ENCODE results near the gene SH3PXD2A.
"Not testable (repeated sequence)": the region's sequence is repeated elsewhere in the genome, so short reads cannot be mapped to it uniquely, and the experiment has no call there.

The SH3PXD2A gene

DNA sequence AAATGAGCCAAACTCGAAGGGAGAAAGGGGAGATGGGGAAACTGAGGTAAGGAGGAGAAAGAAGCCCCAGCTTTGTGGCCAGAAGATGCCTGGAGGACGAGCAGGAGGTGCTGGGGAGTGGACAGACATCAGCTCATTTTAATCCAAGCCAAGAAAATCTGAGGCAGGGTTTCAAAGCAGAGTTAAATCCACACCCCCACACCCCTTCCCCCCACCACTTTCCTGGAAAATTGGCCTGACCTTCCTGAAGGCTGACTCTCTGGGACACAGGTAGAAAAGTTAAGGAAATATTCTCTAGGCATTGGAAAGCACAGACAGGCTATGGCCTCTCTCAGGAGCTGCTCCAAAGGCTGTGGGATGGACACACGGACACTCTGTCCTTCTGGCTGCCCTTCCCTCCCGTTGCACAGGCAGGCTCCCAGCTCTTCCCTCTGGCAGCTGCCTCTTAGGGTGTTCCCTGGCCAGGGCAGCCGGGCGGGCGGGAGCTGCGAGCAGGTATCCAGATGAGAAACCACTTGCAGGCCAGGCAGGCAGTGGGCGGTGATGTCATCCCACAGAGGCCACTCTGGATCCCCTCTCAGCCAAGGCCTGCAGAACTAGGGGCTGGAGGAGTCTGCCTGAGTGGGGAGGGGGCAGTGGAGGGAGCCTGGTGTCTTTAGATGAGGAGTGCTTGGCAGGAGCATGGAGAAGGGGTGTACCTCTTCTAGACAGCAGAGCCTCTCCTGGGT lies 190.1 kb downstream of the SH3PXD2A start:
- no peak overlapping the region for H3K4ac ChIP-seq (ENCODE audit: low read depth, low read length)

DNA sequence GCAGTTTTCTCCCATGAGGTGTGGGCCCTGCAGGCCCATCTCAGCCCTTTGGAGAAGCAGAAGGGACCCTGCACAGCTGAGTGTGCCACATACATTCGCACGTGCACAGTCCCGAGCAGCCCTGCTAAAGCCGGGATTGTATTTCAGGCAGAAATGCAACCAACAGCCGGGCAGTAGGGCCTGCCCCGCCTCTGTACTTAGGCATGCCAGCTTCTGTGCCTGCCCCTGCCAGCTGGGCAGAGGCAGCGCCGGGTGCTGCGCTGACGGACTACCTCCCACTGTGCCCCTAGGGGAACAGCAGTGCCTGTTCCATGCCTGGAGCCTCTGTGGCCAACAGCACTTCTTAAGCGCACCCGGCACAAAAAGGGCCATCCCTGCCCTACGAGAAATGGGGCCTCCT lies 191.6 kb downstream of the SH3PXD2A start:
- H3K18ac ChIP-seq (ENCODE audit: low read length) = no peak overlapping the region
- no peak overlapping the region for H2BK5ac ChIP-seq (ENCODE audit: low read depth, low read length, poor library complexity)
- H4K8ac ChIP-seq (ENCODE audit: low read depth, low read length) = no peak overlapping the region
- no peak overlapping the region for H2BK12ac ChIP-seq (ENCODE audit: low read length)
- H3K4me1 ChIP-seq (ENCODE audit: control insufficient read depth in 1 of 2, insufficient read depth in 2 of 2, low read length in 2 of 2) = peaks cover 7 to 24% of the 10 kb centered on the region in 2 experiments
- no peak overlapping the region for H3K4me2 ChIP-seq (ENCODE audit: low read length)
- H3K4me3 ChIP-seq (ENCODE audit: low read depth, low read length) = no peak overlapping the region
- H3K27me3 ChIP-seq (ENCODE audit: insufficient read depth, low read length) = no peaks in the 10 kb centered on the region
- H3K79me2 ChIP-seq (ENCODE audit: control insufficient read depth, insufficient read depth, low read length, poor library complexity) = no peaks in the 10 kb centered on the region
- no peak overlapping the region for H4K12ac ChIP-seq (ENCODE audit: low read depth, low read length)
- H2AK5ac ChIP-seq (ENCODE audit: low read length) = no peak overlapping the region
- H2AFZ ChIP-seq (ENCODE audit: insufficient read depth, low read length, poor library complexity) = no peak overlapping the region
- no peak overlapping the region for H3K4ac ChIP-seq (ENCODE audit: low read depth, low read length)
- H3K23ac ChIP-seq (ENCODE audit: low read length) = no peak overlapping the region
- H3K14ac ChIP-seq (ENCODE audit: low read length) = no peak overlapping the region
- H3K27ac ChIP-seq (ENCODE audit: low read depth, low read length) = no peak overlapping the region
- H4K91ac ChIP-seq (ENCODE audit: low read depth, low read length) = no peak overlapping the region
- H3K9ac ChIP-seq (ENCODE audit: low read length) = no peak overlapping the region
- H3K36me3 ChIP-seq (ENCODE audit: control insufficient read depth in 1 of 2, insufficient read depth in 2 of 2, low read length in 2 of 2) = peaks cover 4 to 5% of the 10 kb centered on the region in 2 experiments
- DNase-seq = no peak
- H2BK120ac ChIP-seq (ENCODE audit: insufficient read depth, low read length, poor library complexity) = no peak overlapping the region
- no CpG with 5 or more reads among the region's 13 CpGs for WGBS (ENCODE audit: extremely low coverage, insufficient coverage, insufficient read length)
- H3K9me3 ChIP-seq (ENCODE audit: insufficient read depth, low read depth, low read length) = peaks cover 6% of the 10 kb centered on the region
- H3K79me1 ChIP-seq (ENCODE audit: low read length) = peaks cover 7% of the 10 kb centered on the region

More for the DNA sequence above, 190.1 kb downstream of the SH3PXD2A start:
- Histone ChIP-seq H3K27me3 (ENCODE audit: insufficient read depth, low read length) (no peaks in the 10 kb centered on the region), H3K4me2 (ENCODE audit: low read length) (no peak overlapping the region), H2BK12ac (ENCODE audit: low read length) (no peak overlapping the region), H2BK120ac (ENCODE audit: insufficient read depth, low read length, poor library complexity) (no peak overlapping the region), H2BK5ac (ENCODE audit: low read depth, low read length, poor library complexity) (no peak overlapping the region), H3K79me2 (ENCODE audit: control insufficient read depth, insufficient read depth, low read length, poor library complexity) (no peaks in the 10 kb centered on the region), H3K9ac (ENCODE audit: low read length) (no peak overlapping the region), H4K91ac (ENCODE audit: low read depth, low read length) (no peak overlapping the region), H2AFZ (ENCODE audit: insufficient read depth, low read length, poor library complexity) (no peak overlapping the region), H3K23ac (ENCODE audit: low read length) (no peak overlapping the region), H4K8ac (ENCODE audit: low read depth, low read length) (no peak overlapping the region), H3K18ac (ENCODE audit: low read length) (no peak overlapping the region), H2AK5ac (ENCODE audit: low read length) (no peak overlapping the region), H3K14ac (ENCODE audit: low read length) (no peak overlapping the region), H3K4me3 (ENCODE audit: low read depth, low read length) (no peak overlapping the region), H4K12ac (ENCODE audit: low read depth, low read length) (no peak overlapping the region), H3K9me3 (ENCODE audit: insufficient read depth, low read depth, low read length) (peaks cover 1% of the 10 kb centered on the region), H3K36me3 (ENCODE audit: control insufficient read depth in 1 of 2, insufficient read depth in 2 of 2, low read length in 2 of 2) (no peaks in the 10 kb centered on the region), H3K4me1 (ENCODE audit: control insufficient read depth in 1 of 2, insufficient read depth in 2 of 2, low read length in 2 of 2) (peaks cover 7 to 22% of the 10 kb centered on the region in 2 experiments), H3K27ac (ENCODE audit: low read depth, low read length) (no peak overlapping the region), H3K79me1 (ENCODE audit: low read length) (peaks cover 7% of the 10 kb centered on the region)
- no peak for DNase-seq
- no CpG with 5 or more reads among the region's 9 CpGs for WGBS (ENCODE audit: extremely low coverage, insufficient coverage, insufficient read length)

DNA sequence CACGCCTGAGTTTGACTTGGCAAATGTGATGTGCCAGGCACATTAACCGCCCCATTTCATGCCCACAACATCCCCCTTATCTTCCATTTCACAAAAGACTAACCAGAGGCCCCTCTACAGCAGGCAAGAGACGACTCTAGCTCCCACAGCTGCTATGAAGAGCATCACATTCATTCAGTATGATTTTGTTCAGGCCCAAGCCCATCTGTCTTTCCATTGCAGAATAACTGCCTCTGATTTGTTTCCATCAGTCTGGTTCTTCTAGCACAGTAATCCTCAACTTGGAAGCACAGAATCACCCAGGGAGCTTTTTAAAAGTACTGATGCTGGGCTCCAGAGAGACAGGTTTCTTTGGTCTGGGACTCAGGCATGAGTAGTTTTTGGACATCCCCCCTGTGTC lies 192.1 kb downstream of the SH3PXD2A start:
- no peak overlapping the region for H3K14ac ChIP-seq (ENCODE audit: low read length)
- H3K4ac ChIP-seq (ENCODE audit: low read depth, low read length) = no peak overlapping the region
- H3K9ac ChIP-seq (ENCODE audit: low read length) = no peak overlapping the region
- H3K36me3 ChIP-seq (ENCODE audit: control insufficient read depth in 1 of 2, insufficient read depth in 2 of 2, low read length in 2 of 2) = peaks cover 4 to 7% of the 10 kb centered on the region in 2 experiments
- H4K91ac ChIP-seq (ENCODE audit: low read depth, low read length) = no peak overlapping the region
- H3K4me1 ChIP-seq (ENCODE audit: control insufficient read depth in 1 of 2, insufficient read depth in 2 of 2, low read length in 2 of 2) = peaks cover 7 to 23% of the 10 kb centered on the region in 2 experiments
- H3K9me3 ChIP-seq (ENCODE audit: insufficient read depth, low read depth, low read length) = peaks cover 6% of the 10 kb centered on the region
- DNase-seq = no peak
- no CpG with 5 or more reads among the region's 3 CpGs for WGBS (ENCODE audit: extremely low coverage, insufficient coverage, insufficient read length)
- H4K12ac ChIP-seq (ENCODE audit: low read depth, low read length) = no peak overlapping the region
- H2AFZ ChIP-seq (ENCODE audit: insufficient read depth, low read length, poor library complexity) = no peak overlapping the region
- peaks cover 7% of the 10 kb centered on the region for H3K79me1 ChIP-seq (ENCODE audit: low read length)
- H3K4me2 ChIP-seq (ENCODE audit: low read length) = no peak overlapping the region
- no peak overlapping the region for H3K23ac ChIP-seq (ENCODE audit: low read length)
- H4K8ac ChIP-seq (ENCODE audit: low read depth, low read length) = no peak overlapping the region
- no peak overlapping the region for H2AK5ac ChIP-seq (ENCODE audit: low read length)
- H2BK5ac ChIP-seq (ENCODE audit: low read depth, low read length, poor library complexity) = no peak overlapping the region
- H2BK12ac ChIP-seq (ENCODE audit: low read length) = no peak overlapping the region
- H3K27ac ChIP-seq (ENCODE audit: low read depth, low read length) = no peak overlapping the region
- no peak overlapping the region for H3K4me3 ChIP-seq (ENCODE audit: low read depth, low read length)
- no peaks in the 10 kb centered on the region for H3K79me2 ChIP-seq (ENCODE audit: control insufficient read depth, insufficient read depth, low read length, poor library complexity)
- H3K18ac ChIP-seq (ENCODE audit: low read length) = no peak overlapping the region
- H2BK120ac ChIP-seq (ENCODE audit: insufficient read depth, low read length, poor library complexity) = no peak overlapping the region
- H3K27me3 ChIP-seq (ENCODE audit: insufficient read depth, low read length) = no peaks in the 10 kb centered on the region

DNA sequence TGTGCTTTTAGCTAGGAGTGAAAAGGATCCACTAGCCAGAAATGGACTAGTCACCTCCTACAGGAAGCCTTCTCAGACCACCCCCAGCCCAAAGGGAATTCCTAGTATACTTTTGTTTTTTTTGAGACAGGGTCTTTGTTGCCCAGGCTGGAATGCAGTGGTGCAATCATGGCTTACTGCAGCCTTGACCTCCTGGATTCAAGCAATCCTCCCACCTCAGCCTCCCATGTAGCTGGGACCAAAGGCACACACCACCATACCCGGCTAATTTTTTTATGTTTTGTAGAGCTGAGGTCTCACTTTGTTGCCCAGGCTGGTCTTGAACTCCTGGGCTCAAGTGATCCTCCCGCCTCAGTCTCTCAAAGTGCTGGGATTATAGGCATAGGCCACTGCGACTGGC lies 192.7 kb downstream of the SH3PXD2A start:
- not testable (repeated sequence) for H2BK5ac ChIP-seq (ENCODE audit: low read depth, low read length, poor library complexity); H3K18ac ChIP-seq (ENCODE audit: low read length); H3K9ac ChIP-seq (ENCODE audit: low read length); H3K4me3 ChIP-seq (ENCODE audit: low read depth, low read length); H3K23ac ChIP-seq (ENCODE audit: low read length); H2AFZ ChIP-seq (ENCODE audit: insufficient read depth, low read length, poor library complexity); H3K79me2 ChIP-seq (ENCODE audit: control insufficient read depth, insufficient read depth, low read length, poor library complexity); H3K4me2 ChIP-seq (ENCODE audit: low read length); H4K8ac ChIP-seq (ENCODE audit: low read depth, low read length); H3K14ac ChIP-seq (ENCODE audit: low read length); H3K79me1 ChIP-seq (ENCODE audit: low read length); H3K36me3 ChIP-seq (ENCODE audit: control insufficient read depth in 1 of 2, insufficient read depth in 2 of 2, low read length in 2 of 2); H2BK12ac ChIP-seq (ENCODE audit: low read length); H4K91ac ChIP-seq (ENCODE audit: low read depth, low read length); H2BK120ac ChIP-seq (ENCODE audit: insufficient read depth, low read length, poor library complexity); H4K12ac ChIP-seq (ENCODE audit: low read depth, low read length); H3K4ac ChIP-seq (ENCODE audit: low read depth, low read length); DNase-seq; H3K9me3 ChIP-seq (ENCODE audit: insufficient read depth, low read depth, low read length); H2AK5ac ChIP-seq (ENCODE audit: low read length); H3K27ac ChIP-seq (ENCODE audit: low read depth, low read length); H3K27me3 ChIP-seq (ENCODE audit: insufficient read depth, low read length)
- H3K4me1 ChIP-seq (ENCODE audit: control insufficient read depth in 1 of 2, insufficient read depth in 2 of 2, low read length in 2 of 2) = peaks cover 7 to 19% of the 10 kb centered on the region in 2 experiments
- WGBS (ENCODE audit: extremely low coverage, insufficient coverage, insufficient read length) = no CpG with 5 or more reads among the region's 3 CpGs

All from trophoblast cell (in vitro differentiated cells and primary cell).